WTC11 (cell line): Measurements from ENCODE around the gene EFCAB13. TPM values are rescaled to one million over a fixed set of nuclear protein-coding genes. Genes with fewer than 3 reads are reported as not detected.

ENCODE experiments used
- ATAC-seq: fragments of 200-7000 bp; cut with Tn5 transposase; 2 replicates; pipeline ENCODE4 v1.10.0; 2021; ENCODE audit warnings: mild to moderate bottlenecking, moderate library complexity
- CTCF ChIA-PET: fragments of 300-600 bp; sonication (Branson Sonifier 250); formaldehyde crosslinking; loops from one replicate; lab custom pipeline; 2021; ENCODE audit warnings: antibody characterized with exemption; lab: Charles Lee
- POLR2A ChIA-PET: fragments of 350-600 bp; sonication (Branson Sonifier 250); formaldehyde crosslinking; loops from one replicate; lab custom pipeline; 2021; ENCODE audit warnings: antibody characterized with exemption; lab: Charles Lee
- DNase-seq: peaks from one replicate; pipeline ENCODE4 v3.0.0; 2021; ENCODE audit warnings: low spot score
- H3K27ac Mint-ChIP-seq: 2 replicates; pipeline ENCODE4 v1.8.0; 2021; ENCODE audit warnings: mixed read lengths
- H3K27me3 Mint-ChIP-seq: 2 replicates; pipeline ENCODE4 v1.8.0; 2021; ENCODE audit warnings: low read depth, mild to moderate bottlenecking, moderate library complexity, mixed read lengths
- H3K36me3 Mint-ChIP-seq: 2 replicates; pipeline ENCODE4 v1.8.0; 2021; ENCODE audit warnings: mixed read lengths
- H3K4me1 Mint-ChIP-seq: 2 replicates; pipeline ENCODE4 v1.8.0; 2022; ENCODE audit warnings: mixed read lengths
- H3K4me3 Mint-ChIP-seq: 2 replicates; pipeline ENCODE4 v1.8.0; 2021; ENCODE audit warnings: mild to moderate bottlenecking, moderate library complexity, mixed read lengths
- H3K9me3 Mint-ChIP-seq: 2 replicates; pipeline ENCODE4 v1.8.0; 2021; ENCODE audit warnings: mixed read lengths
- CREB1 ChIP-seq: sonication (generic); formaldehyde crosslinking; IDR thresholded peaks from 2 replicates; pipeline ENCODE4 v1.8.0; 2023; ENCODE audit warnings: mild to moderate bottlenecking, missing genetic modification reagents
- FOXK1 ChIP-seq: sonication (generic); formaldehyde crosslinking; IDR thresholded peaks from 2 replicates; pipeline ENCODE4 v1.8.0; 2022; ENCODE audit warnings: mild to moderate bottlenecking, moderate library complexity, missing genetic modification reagents
- GABPB1 ChIP-seq: sonication (generic); formaldehyde crosslinking; IDR thresholded peaks from 2 replicates; pipeline ENCODE4 v1.8.1; 2023; ENCODE audit warnings: mild to moderate bottlenecking, missing genetic modification reagents
- GTF2I ChIP-seq: fragments of 250-450 bp; sonication (Bioruptor Pico); conservative IDR thresholded peaks from 2 replicates; pipeline ENCODE4 v1.4.0; 2021; ENCODE audit warnings: mild to moderate bottlenecking
- MYBL2 ChIP-seq: sonication (generic); formaldehyde crosslinking; IDR thresholded peaks from 2 replicates; pipeline ENCODE4 v1.8.1; 2023; ENCODE audit warnings: mild to moderate bottlenecking, moderate library complexity, missing genetic modification reagents
- NR3C1 ChIP-seq: sonication (generic); formaldehyde crosslinking; conservative IDR thresholded peaks from 2 replicates; pipeline ENCODE4 v1.8.1; 2023; ENCODE audit warnings: low read depth, mild to moderate bottlenecking, missing genetic modification reagents
- ZNF121 ChIP-seq: sonication (generic); formaldehyde crosslinking; IDR thresholded peaks from 2 replicates; pipeline ENCODE4 v1.8.0; 2023; ENCODE audit warnings: missing genetic modification reagents
- ZNF263 ChIP-seq: sonication (generic); formaldehyde crosslinking; IDR thresholded peaks from 2 replicates; pipeline ENCODE4 v1.8.1; 2022; ENCODE audit warnings: low read depth, mild to moderate bottlenecking, moderate library complexity, missing genetic modification reagents
- ZNF396 ChIP-seq: fragments of 250-450 bp; sonication (Bioruptor Pico); IDR thresholded peaks from 2 replicates; pipeline ENCODE4 v1.8.0; 2021; ENCODE audit warnings: mild to moderate bottlenecking, moderate library complexity, borderline replicate concordance
- total RNA-seq: library from RNA; stranded (reverse); gene quantifications from 3 replicates; pipeline ENCODE4 v1.2.3, GENCODE V29; 2021
- TF ChIP-seq, protein P1 (sequence below): sonication (generic); formaldehyde crosslinking; IDR thresholded peaks from 2 replicates; pipeline ENCODE4 v1.8.1; 2023; ENCODE audit warnings: mild to moderate bottlenecking, missing genetic modification reagents
- TF ChIP-seq, protein P2 (sequence below): sonication (generic); formaldehyde crosslinking; IDR thresholded peaks from 2 replicates; pipeline ENCODE4 v1.8.1; 2022; ENCODE audit warnings: low read depth, missing genetic modification reagents, borderline replicate concordance
- TF ChIP-seq, protein P3 (sequence below): sonication (generic); formaldehyde crosslinking; IDR thresholded peaks from 2 replicates; pipeline ENCODE4 v1.8.1; 2022; ENCODE audit warnings: missing genetic modification reagents, borderline replicate concordance
- TF ChIP-seq, protein P4 (sequence below): fragments of 250-450 bp; sonication (Bioruptor Pico); IDR thresholded peaks from 2 replicates; pipeline ENCODE4 v1.9.0; 2021; ENCODE audit warnings: mild to moderate bottlenecking
- TF ChIP-seq, protein P5 (sequence below): sonication (generic); formaldehyde crosslinking; IDR thresholded peaks from 2 replicates; pipeline ENCODE4 v1.8.0; 2023; ENCODE audit warnings: missing genetic modification reagents, mild to moderate bottlenecking, borderline replicate concordance
- TF ChIP-seq, protein P6 (sequence below): fragments of 200-600 bp; IDR thresholded peaks from 2 replicates; pipeline ENCODE4 v1.8.0; 2022; ENCODE audit warnings: antibody characterized with exemption
- TF ChIP-seq, protein P7 (sequence below): fragments of 250-450 bp; sonication (Bioruptor Pico); IDR thresholded peaks from 2 replicates; pipeline ENCODE4 v1.8.0; 2021; ENCODE audit warnings: mild to moderate bottlenecking
- TF ChIP-seq, protein P8 (sequence below): fragments of 250-450 bp; sonication (Bioruptor Pico); IDR thresholded peaks from 2 replicates; pipeline ENCODE4 v2.1.2; 2022; ENCODE audit warnings: mild to moderate bottlenecking, moderate library complexity
- TF ChIP-seq, protein P9 (sequence below): sonication (generic); formaldehyde crosslinking; IDR thresholded peaks from 2 replicates; pipeline ENCODE4 v1.8.0; 2022; ENCODE audit warnings: mild to moderate bottlenecking, missing genetic modification reagents

Gene EFCAB13
- total RNA-seq, 1 experiment from 2014 or later = 3.5 TPM

DNA sequence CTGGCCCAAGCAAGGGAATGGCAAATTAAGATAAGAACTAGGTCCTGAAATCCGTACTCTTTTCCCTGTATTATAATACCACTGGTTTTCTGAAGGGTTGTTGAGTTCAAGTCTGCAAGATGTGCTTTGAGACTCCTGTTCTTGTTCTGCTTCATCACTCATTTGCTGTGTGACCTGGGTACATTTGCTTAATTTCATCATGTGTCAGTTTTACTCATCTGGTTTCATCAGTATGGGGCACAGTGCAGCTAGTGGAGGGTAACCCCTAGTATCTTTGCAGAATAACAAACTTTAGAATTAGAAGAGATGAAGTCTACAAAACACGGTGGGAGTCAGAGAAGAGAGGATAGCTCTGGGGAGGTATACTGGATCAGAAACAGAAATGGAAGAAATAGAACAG, 21.9 kb upstream of the EFCAB13 start:
- ATAC-seq = no peak
- no peak for DNase-seq
- H3K4me3 Mint-ChIP-seq = no peak overlapping the region
- peaks cover 4% of the 10 kb centered on the region; the same call in 1 of the 2 replicates for H3K9me3 Mint-ChIP-seq
- TF ChIP-seq, protein P1, sequence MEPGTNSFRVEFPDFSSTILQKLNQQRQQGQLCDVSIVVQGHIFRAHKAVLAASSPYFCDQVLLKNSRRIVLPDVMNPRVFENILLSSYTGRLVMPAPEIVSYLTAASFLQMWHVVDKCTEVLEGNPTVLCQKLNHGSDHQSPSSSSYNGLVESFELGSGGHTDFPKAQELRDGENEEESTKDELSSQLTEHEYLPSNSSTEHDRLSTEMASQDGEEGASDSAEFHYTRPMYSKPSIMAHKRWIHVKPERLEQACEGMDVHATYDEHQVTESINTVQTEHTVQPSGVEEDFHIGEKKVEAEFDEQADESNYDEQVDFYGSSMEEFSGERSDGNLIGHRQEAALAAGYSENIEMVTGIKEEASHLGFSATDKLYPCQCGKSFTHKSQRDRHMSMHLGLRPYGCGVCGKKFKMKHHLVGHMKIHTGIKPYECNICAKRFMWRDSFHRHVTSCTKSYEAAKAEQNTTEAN = no peak
- no peak for TF ChIP-seq FOXK1 (CRISPR knock-in tag)
- TF ChIP-seq, protein P2, sequence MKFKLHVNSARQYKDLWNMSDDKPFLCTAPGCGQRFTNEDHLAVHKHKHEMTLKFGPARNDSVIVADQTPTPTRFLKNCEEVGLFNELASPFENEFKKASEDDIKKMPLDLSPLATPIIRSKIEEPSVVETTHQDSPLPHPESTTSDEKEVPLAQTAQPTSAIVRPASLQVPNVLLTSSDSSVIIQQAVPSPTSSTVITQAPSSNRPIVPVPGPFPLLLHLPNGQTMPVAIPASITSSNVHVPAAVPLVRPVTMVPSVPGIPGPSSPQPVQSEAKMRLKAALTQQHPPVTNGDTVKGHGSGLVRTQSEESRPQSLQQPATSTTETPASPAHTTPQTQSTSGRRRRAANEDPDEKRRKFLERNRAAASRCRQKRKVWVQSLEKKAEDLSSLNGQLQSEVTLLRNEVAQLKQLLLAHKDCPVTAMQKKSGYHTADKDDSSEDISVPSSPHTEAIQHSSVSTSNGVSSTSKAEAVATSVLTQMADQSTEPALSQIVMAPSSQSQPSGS (CRISPR knock-in tag) = no peak
- TF ChIP-seq CREB1 (CRISPR knock-in tag) = no peak
- TF ChIP-seq, protein P3, sequence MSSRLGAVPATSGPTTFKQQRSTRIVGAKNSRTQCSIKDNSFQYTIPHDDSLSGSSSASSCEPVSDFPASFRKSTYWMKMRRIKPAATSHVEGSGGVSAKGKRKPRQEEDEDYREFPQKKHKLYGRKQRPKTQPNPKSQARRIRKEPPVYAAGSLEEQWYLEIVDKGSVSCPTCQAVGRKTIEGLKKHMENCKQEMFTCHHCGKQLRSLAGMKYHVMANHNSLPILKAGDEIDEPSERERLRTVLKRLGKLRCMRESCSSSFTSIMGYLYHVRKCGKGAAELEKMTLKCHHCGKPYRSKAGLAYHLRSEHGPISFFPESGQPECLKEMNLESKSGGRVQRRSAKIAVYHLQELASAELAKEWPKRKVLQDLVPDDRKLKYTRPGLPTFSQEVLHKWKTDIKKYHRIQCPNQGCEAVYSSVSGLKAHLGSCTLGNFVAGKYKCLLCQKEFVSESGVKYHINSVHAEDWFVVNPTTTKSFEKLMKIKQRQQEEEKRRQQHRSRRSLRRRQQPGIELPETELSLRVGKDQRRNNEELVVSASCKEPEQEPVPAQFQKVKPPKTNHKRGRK = no peak
- TF ChIP-seq GABPB1 (CRISPR knock-in tag) = no peak
- no peak for TF ChIP-seq ZNF121
- no peak for TF ChIP-seq GTF2I (CRISPR knock-in tag)
- TF ChIP-seq, protein P4, sequence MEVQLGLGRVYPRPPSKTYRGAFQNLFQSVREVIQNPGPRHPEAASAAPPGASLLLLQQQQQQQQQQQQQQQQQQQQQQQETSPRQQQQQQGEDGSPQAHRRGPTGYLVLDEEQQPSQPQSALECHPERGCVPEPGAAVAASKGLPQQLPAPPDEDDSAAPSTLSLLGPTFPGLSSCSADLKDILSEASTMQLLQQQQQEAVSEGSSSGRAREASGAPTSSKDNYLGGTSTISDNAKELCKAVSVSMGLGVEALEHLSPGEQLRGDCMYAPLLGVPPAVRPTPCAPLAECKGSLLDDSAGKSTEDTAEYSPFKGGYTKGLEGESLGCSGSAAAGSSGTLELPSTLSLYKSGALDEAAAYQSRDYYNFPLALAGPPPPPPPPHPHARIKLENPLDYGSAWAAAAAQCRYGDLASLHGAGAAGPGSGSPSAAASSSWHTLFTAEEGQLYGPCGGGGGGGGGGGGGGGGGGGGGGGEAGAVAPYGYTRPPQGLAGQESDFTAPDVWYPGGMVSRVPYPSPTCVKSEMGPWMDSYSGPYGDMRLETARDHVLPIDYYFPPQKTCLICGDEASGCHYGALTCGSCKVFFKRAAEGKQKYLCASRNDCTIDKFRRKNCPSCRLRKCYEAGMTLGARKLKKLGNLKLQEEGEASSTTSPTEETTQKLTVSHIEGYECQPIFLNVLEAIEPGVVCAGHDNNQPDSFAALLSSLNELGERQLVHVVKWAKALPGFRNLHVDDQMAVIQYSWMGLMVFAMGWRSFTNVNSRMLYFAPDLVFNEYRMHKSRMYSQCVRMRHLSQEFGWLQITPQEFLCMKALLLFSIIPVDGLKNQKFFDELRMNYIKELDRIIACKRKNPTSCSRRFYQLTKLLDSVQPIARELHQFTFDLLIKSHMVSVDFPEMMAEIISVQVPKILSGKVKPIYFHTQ (CRISPR knock-in tag) = no peak
- TF ChIP-seq ZNF263 = no peak
- no peak for TF ChIP-seq MYBL2 (CRISPR knock-in tag)
- TF ChIP-seq, protein P5, sequence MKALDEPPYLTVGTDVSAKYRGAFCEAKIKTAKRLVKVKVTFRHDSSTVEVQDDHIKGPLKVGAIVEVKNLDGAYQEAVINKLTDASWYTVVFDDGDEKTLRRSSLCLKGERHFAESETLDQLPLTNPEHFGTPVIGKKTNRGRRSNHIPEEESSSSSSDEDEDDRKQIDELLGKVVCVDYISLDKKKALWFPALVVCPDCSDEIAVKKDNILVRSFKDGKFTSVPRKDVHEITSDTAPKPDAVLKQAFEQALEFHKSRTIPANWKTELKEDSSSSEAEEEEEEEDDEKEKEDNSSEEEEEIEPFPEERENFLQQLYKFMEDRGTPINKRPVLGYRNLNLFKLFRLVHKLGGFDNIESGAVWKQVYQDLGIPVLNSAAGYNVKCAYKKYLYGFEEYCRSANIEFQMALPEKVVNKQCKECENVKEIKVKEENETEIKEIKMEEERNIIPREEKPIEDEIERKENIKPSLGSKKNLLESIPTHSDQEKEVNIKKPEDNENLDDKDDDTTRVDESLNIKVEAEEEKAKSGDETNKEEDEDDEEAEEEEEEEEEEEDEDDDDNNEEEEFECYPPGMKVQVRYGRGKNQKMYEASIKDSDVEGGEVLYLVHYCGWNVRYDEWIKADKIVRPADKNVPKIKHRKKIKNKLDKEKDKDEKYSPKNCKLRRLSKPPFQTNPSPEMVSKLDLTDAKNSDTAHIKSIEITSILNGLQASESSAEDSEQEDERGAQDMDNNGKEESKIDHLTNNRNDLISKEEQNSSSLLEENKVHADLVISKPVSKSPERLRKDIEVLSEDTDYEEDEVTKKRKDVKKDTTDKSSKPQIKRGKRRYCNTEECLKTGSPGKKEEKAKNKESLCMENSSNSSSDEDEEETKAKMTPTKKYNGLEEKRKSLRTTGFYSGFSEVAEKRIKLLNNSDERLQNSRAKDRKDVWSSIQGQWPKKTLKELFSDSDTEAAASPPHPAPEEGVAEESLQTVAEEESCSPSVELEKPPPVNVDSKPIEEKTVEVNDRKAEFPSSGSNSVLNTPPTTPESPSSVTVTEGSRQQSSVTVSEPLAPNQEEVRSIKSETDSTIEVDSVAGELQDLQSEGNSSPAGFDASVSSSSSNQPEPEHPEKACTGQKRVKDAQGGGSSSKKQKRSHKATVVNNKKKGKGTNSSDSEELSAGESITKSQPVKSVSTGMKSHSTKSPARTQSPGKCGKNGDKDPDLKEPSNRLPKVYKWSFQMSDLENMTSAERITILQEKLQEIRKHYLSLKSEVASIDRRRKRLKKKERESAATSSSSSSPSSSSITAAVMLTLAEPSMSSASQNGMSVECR = no peak
- TF ChIP-seq, protein P6, sequence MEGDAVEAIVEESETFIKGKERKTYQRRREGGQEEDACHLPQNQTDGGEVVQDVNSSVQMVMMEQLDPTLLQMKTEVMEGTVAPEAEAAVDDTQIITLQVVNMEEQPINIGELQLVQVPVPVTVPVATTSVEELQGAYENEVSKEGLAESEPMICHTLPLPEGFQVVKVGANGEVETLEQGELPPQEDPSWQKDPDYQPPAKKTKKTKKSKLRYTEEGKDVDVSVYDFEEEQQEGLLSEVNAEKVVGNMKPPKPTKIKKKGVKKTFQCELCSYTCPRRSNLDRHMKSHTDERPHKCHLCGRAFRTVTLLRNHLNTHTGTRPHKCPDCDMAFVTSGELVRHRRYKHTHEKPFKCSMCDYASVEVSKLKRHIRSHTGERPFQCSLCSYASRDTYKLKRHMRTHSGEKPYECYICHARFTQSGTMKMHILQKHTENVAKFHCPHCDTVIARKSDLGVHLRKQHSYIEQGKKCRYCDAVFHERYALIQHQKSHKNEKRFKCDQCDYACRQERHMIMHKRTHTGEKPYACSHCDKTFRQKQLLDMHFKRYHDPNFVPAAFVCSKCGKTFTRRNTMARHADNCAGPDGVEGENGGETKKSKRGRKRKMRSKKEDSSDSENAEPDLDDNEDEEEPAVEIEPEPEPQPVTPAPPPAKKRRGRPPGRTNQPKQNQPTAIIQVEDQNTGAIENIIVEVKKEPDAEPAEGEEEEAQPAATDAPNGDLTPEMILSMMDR = no peak
- TF ChIP-seq, protein P7, sequence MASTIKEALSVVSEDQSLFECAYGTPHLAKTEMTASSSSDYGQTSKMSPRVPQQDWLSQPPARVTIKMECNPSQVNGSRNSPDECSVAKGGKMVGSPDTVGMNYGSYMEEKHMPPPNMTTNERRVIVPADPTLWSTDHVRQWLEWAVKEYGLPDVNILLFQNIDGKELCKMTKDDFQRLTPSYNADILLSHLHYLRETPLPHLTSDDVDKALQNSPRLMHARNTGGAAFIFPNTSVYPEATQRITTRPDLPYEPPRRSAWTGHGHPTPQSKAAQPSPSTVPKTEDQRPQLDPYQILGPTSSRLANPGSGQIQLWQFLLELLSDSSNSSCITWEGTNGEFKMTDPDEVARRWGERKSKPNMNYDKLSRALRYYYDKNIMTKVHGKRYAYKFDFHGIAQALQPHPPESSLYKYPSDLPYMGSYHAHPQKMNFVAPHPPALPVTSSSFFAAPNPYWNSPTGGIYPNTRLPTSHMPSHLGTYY (CRISPR knock-in tag) = no peak
- TF ChIP-seq ZNF396 (CRISPR knock-in tag) = no peak
- TF ChIP-seq, protein P8, sequence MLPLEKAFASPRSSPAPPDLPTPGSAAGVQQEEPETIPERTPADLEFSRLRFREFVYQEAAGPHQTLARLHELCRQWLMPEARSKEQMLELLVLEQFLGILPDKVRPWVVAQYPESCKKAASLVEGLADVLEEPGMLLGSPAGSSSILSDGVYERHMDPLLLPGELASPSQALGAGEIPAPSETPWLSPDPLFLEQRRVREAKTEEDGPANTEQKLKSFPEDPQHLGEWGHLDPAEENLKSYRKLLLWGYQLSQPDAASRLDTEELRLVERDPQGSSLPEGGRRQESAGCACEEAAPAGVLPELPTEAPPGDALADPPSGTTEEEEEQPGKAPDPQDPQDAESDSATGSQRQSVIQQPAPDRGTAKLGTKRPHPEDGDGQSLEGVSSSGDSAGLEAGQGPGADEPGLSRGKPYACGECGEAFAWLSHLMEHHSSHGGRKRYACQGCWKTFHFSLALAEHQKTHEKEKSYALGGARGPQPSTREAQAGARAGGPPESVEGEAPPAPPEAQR = no peak
- no peak for TF ChIP-seq NR3C1 (CRISPR knock-in tag)
- TF ChIP-seq, protein P9, sequence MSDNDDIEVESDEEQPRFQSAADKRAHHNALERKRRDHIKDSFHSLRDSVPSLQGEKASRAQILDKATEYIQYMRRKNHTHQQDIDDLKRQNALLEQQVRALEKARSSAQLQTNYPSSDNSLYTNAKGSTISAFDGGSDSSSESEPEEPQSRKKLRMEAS (CRISPR knock-in tag) = no peak
- H3K4me1 Mint-ChIP-seq = no peaks in the 10 kb centered on the region
- CTCF ChIA-PET = no interaction called here
- POLR2A ChIA-PET = no interaction called here
- no peak overlapping the region for H3K27ac Mint-ChIP-seq
- no peaks in the 10 kb centered on the region for H3K36me3 Mint-ChIP-seq
- peaks cover 4% of the 10 kb centered on the region; the same call in 1 of the 2 replicates for H3K27me3 Mint-ChIP-seq
